IPS-18a (cell line): ENCODE measurements around the gene PLEK2.
"Not testable (repeated sequence)": the region's sequence is repeated elsewhere in the genome, so short reads cannot be mapped to it uniquely, and the experiment has no call there.

Experiments used
- H3K27ac ChIP-seq: one replicate; pipeline ENCODE4 v1.5.1; 2013; ENCODE audit warnings: low read length
- H3K27me3 ChIP-seq: one replicate; pipeline ENCODE4 v1.6.1; 2013; ENCODE audit warnings: mild to moderate bottlenecking, low read length; ENCODE audit not compliant: control insufficient read depth, insufficient read depth
- H3K36me3 ChIP-seq: one replicate; pipeline ENCODE4 v1.6.1; 2013; ENCODE audit warnings: low read depth, low read length; ENCODE audit not compliant: control insufficient read depth
- H3K4me1 ChIP-seq: one replicate; pipeline ENCODE4 v1.6.1; 2013; ENCODE audit warnings: low read depth, low read length; ENCODE audit not compliant: control insufficient read depth
- H3K4me3 ChIP-seq: one replicate; pipeline ENCODE4 v1.5.1; 2013; ENCODE audit warnings: low read length
- H3K9ac ChIP-seq: one replicate; pipeline ENCODE4 v1.6.1; 2013; ENCODE audit warnings: mild to moderate bottlenecking, low read length, moderate library complexity
- H3K9me3 ChIP-seq: one replicate; pipeline ENCODE4 v1.6.1; 2013; ENCODE audit warnings: low read depth, low read length; ENCODE audit not compliant: control insufficient read depth

PLEK2 gene

GRCh38 chr14:67426161-67426560, 14.2 kb upstream of the PLEK2 start:
- H3K9ac ChIP-seq = no peak overlapping the region
- H3K27ac ChIP-seq = no peak overlapping the region
- H3K9me3 ChIP-seq = no peaks in the 10 kb centered on the region
- no peak overlapping the region for H3K4me3 ChIP-seq
- peaks cover 7% of the 10 kb centered on the region for H3K4me1 ChIP-seq
- H3K36me3 ChIP-seq = no peaks in the 10 kb centered on the region
- H3K27me3 ChIP-seq = no peaks in the 10 kb centered on the region

DNA sequence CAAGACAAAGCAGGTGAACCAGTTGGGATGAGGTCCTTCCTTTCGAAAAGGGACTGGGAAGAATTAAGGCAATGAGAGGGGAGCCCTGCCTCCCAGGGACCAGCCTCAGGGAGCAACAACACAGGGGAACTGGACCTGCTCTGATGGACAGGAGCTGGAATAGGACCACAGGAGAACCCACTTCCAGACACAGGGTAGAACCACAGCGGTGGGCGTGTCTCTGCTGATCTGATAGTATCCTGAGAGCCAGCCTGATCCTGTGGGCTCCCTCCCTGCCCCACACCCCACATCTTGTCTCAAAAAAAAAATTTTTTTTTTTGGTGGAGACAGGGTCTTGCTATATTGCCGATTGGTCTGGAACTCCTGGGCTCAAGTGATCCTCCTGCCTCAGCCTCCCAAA, 13.6 kb upstream of the PLEK2 start:
- no peaks in the 10 kb centered on the region for H3K9me3 ChIP-seq
- no peak overlapping the region for H3K4me3 ChIP-seq
- no peak overlapping the region for H3K9ac ChIP-seq
- no peaks in the 10 kb centered on the region for H3K27me3 ChIP-seq
- peaks cover 7% of the 10 kb centered on the region for H3K4me1 ChIP-seq
- no peak overlapping the region for H3K27ac ChIP-seq
- H3K36me3 ChIP-seq = no peaks in the 10 kb centered on the region

DNA sequence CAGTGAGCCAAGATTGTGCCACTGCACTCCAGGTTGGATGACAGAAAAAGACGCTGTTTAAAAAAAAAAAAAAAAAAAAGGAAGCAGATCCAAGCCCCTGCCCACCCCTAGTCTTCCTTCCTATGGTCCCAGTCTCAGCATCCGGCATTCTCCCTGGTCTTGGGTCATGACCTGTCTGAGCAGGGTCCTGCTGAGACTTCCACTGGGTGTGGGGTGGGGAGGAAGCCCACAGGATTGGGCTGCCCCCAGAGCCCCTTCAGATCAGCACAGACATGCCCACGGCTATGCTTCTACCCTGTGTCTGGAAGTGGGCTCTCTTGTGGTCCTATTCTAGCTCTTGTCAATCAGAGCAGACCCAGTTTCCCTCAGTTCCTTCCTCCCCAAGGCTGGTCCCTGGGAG, 12.6 kb upstream of the PLEK2 start:
- Histone ChIP-seq H3K4me3 (no peak overlapping the region), H3K4me1 (peaks cover 7% of the 10 kb centered on the region), H3K27ac (no peak overlapping the region), H3K9ac (no peak overlapping the region), H3K27me3 (no peaks in the 10 kb centered on the region), H3K36me3 (no peaks in the 10 kb centered on the region), H3K9me3 (no peaks in the 10 kb centered on the region)

- Histone ChIP-seq H3K27ac (no peak overlapping the region), H3K9ac (no peak overlapping the region), H3K36me3 (no peaks in the 10 kb centered on the region), H3K9me3 (no peaks in the 10 kb centered on the region), H3K27me3 (no peaks in the 10 kb centered on the region), H3K4me1 (peaks cover 4% of the 10 kb centered on the region), H3K4me3 (no peak overlapping the region)
Observed at GRCh38 chr14:67423424-67423823, 11.5 kb upstream of the PLEK2 start.

DNA sequence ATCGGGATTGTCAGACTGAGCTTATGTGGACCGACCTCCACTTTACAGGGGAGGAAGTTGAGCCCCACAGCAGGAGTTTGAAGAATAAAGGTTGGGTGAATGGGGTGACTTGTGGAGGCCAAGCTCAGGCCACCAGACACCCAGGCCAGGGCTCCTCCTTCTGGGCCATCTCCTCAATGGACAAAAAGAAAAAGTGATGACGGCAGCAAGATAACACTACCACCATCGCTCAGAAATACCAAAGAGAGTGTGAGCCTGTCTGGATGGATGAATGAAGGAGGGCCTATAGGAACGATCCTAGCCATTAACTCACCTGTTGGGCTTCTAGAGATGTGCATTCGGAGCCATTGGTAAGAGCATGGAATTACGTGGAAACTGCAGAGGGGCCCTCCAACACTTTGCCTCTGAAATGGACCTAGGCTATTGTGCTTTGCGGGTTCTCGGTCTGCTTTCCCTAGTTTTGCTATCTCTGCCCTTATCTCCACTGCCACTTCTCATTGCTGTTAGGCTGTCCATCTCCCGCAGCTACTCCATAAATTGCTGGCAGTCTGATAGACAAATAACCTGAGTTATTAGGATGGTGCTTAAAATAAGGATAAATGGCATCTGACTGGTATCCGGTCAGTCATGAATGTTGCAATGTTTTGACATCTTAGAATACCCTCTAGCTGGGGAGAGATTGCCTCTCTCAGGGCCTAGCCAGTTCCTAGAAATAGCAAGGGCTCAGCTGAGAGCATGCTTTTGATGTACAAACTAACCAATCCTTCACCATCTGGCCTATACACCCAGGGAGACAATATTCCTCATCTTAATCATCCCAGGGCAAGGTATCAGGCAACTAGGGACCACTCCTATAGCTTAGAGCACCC, 9.6 kb upstream of the PLEK2 start:
- Histone ChIP-seq H3K4me3 (no peak overlapping the region), H3K9ac (no peak overlapping the region), H3K36me3 (no peaks in the 10 kb centered on the region), H3K4me1 (no peaks in the 10 kb centered on the region), H3K27me3 (no peaks in the 10 kb centered on the region), H3K9me3 (no peaks in the 10 kb centered on the region), H3K27ac (no peak overlapping the region)

GRCh38 chr14:67420102-67420739, 8.3 kb upstream of the PLEK2 start:
- Histone ChIP-seq H3K36me3 (no peaks in the 10 kb centered on the region), H3K9me3 (no peaks in the 10 kb centered on the region), H3K27ac (no peak overlapping the region), H3K27me3 (no peaks in the 10 kb centered on the region), H3K4me3 (no peak overlapping the region), H3K9ac (no peak overlapping the region), H3K4me1 (no peaks in the 10 kb centered on the region)

GRCh38 chr14:67418401-67419191, 6.6 kb upstream of the PLEK2 start:
- no peaks in the 10 kb centered on the region for H3K27me3 ChIP-seq
- H3K9me3 ChIP-seq = no peaks in the 10 kb centered on the region
- no peak overlapping the region for H3K27ac ChIP-seq
- H3K36me3 ChIP-seq = no peaks in the 10 kb centered on the region
- H3K9ac ChIP-seq = no peak overlapping the region
- no peak overlapping the region for H3K4me3 ChIP-seq
- no peaks in the 10 kb centered on the region for H3K4me1 ChIP-seq

DNA sequence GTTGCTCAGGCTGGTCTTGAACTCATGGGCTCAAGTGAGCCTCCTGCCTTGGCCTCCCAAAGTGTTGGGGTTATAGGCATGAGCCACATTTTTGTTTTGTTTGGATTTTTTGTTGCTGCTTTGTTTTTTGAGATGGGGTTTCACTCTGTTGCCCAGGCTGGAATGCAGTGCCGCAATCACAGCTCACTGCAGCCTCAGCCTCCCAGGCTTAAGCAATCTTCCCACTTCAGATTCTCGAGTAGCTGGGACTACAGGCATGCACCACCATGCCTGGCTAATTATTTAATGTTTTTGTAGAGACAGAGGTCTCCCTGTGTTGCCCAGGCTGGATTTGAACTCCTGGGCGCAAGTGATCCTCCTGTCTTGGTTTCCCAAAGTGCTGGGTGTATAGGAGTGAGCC, 5.7 kb upstream of the PLEK2 start:
- Histone ChIP-seq H3K4me3 (no peak overlapping the region), H3K9me3 (no peaks in the 10 kb centered on the region), H3K27me3 (no peaks in the 10 kb centered on the region), H3K36me3 (no peaks in the 10 kb centered on the region), H3K27ac (no peak overlapping the region), H3K9ac (no peak overlapping the region), H3K4me1 (no peaks in the 10 kb centered on the region)

DNA sequence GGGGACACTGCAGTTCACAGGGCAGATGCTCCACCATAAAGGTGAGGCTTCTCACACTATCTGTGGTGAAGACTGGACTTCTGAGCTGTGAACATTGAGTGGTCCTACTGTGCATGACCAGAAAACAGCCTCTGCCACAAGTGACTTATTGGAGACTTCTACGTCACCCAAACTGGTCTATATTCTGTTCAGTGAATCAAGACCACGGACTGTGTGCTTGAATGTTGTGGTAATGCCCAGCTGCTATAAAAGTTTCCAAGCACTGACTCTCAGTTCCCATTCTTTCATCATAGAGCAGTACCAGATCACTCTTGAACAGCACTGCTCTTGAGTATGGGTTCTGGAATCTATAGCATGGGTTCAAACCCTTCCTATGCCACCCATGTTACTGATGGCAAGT, 4.8 kb upstream of the PLEK2 start:
- Histone ChIP-seq H3K9me3 (no peaks in the 10 kb centered on the region), H3K4me1 (no peaks in the 10 kb centered on the region), H3K4me3 (no peak overlapping the region), H3K27me3 (no peaks in the 10 kb centered on the region), H3K36me3 (no peaks in the 10 kb centered on the region), H3K9ac (no peak overlapping the region), H3K27ac (no peak overlapping the region)

DNA sequence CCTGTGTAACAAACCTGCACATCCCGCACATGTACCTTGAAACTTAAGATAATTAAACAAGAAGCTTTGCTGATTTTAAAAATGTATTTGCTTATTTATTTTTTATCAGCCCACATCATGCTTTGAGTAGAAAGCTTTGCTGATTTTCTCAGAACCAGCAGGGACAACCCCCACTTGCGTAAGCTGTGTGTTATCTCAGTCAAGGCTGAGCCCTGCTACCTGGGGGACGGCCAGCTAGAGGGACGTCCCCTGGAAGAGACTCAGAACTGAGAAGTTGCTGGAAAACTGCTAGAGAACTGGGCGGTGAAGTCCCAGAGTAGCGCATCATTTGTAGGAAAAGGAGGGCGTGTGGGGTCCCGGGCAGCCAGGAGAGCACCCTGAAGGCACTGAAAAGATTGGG, 4.1 kb upstream of the PLEK2 start:
- Histone ChIP-seq H3K4me1 (no peaks in the 10 kb centered on the region), H3K9ac (no peak overlapping the region), H3K9me3 (no peaks in the 10 kb centered on the region), H3K27ac (no peak overlapping the region), H3K27me3 (no peaks in the 10 kb centered on the region), H3K36me3 (no peaks in the 10 kb centered on the region), H3K4me3 (no peak overlapping the region)

DNA sequence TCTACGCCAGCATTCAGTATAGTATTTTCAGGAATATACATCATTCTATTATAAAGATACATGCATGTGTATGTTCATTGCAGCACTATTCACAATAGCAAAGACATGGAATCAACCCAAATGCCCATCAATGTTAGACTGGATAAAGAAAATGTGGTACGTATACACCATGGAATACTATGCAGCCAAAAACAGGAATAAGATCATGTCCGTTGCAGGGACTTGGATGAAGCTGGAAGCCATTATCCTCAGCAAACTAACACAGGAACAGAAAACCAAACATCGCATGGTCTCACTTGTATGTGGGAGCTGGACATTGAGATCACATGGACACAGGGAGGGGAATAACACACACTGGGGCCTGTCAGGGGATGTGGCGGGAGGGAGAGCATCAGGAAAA, 3.6 kb upstream of the PLEK2 start:
- not testable (repeated sequence) for H3K9ac ChIP-seq, H3K27ac ChIP-seq, H3K4me1 ChIP-seq, H3K4me3 ChIP-seq, H3K9me3 ChIP-seq, H3K27me3 ChIP-seq, H3K36me3 ChIP-seq
